ENCODE measurements around the gene SLC25A28.

The SLC25A28 gene

DNA sequence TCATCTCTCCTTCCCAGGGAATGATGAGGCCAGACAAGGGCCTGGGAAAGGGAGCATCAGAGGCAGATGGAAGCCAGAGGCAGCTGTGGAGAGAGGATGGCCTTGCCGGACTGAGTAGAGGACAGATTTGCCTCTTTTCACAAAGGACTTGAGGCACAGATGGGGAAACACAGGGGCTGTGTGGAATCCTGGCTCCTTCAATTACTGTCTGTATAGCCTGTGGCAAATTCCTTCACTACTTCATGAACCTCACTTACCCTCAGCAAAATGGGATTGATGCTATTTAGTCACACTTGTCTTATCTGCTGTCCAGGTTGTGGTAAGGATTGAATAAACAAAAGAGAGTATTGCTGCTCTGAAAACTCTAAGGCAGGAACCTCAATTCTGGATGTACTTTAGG is 40.3 kb downstream of the SLC25A28 start:
- DNase-seq, result no peak

DNA sequence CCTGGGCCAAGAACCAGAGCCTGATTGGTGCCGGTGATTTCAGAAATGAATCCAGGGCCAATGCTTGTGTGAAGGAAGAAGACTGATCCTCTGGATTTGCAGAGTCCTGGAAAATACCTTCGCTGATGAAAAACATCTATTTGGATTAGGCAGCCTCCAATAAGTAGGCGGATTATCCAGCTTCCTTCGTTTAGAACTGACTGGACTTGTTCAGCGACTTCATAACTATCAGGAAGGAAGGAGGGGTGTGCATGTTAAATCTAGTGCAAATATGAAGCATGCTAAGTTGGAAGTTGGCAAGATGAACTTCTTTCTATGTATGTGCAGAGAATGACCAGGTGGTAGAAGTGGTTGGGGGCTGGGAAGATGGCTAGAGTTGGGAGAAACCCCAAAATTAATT is 46.4 kb downstream of the SLC25A28 start:
- DNase-seq, result no peak

DNA sequence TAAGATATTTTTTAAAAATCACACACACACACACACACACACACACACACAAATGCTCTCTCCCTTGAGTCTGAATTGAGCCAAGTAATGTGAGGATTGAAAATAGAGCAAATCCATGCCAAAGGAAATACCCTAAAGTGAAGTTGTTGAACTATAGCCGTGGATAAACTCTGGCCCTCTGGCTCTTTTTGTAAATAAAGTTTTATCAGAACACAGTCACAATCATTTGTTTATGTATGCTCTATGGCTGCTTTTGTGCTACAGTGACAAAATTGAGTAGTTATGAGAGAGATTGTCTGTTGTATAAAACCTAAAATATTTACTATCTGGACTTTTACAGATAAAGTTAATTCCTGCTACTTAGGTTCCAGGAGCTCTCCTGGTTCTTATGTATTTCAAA is 48.4 kb downstream of the SLC25A28 start:
- no peak for DNase-seq

DNA sequence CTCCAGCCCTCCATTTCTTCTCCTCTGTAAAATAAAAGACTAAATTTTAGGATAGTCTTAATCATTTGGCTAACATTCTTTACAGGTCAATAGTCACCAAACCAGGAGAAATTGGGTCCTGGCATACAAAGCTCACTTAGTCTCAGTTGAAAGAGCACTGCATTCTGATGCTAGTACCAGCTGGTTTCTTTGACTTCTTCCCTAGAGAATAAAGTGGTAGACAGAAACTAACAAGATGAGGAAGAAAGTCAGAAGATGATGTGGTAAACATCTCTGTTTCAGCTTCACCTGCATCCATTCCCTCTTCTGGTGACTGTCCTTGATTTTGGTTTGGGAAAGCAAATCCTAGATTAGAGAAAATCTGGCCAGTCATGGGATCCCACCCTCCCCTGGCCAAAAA is 50.3 kb downstream of the SLC25A28 start:
- DNase-seq, result no peak

- no peak for DNase-seq
Observed at GRCh38 chr10:99569253-99569939, 50.8 kb downstream of the SLC25A28 start.

- DNase-seq, result no peak
Observed at GRCh38 chr10:99565166-99565565, 55.1 kb downstream of the SLC25A28 start.

DNA sequence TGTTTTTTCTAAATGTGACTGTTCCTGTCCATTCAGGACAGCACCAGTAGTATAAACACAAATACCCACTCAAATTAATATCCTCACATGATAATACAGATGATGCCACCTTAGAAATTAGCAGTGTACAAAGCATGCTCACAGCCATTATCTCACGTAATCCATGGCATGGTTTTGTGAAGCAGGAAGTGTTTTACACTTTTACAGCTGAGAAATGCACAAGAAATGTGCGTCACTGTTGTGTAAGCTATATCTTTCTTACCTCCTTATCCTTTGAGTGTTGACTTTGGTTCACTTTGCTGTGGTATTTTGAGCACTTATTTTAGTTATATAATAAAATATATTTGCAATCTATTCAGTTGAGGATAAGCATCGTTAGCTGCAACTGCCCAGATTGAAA is 55.9 kb downstream of the SLC25A28 start:
- no peak for DNase-seq

GRCh38 chr10:99562631-99563030 is 57.6 kb downstream of the SLC25A28 start:
- DNase-seq, result no peak

All from NCI-H187 (cell line).